ENCODE results near the gene KRTAP4-5.
"Not testable (repeated sequence)": the region's sequence is repeated elsewhere in the genome, so short reads cannot be mapped to it uniquely, and the experiment has no call there.

KRTAP4-5 gene

DNA sequence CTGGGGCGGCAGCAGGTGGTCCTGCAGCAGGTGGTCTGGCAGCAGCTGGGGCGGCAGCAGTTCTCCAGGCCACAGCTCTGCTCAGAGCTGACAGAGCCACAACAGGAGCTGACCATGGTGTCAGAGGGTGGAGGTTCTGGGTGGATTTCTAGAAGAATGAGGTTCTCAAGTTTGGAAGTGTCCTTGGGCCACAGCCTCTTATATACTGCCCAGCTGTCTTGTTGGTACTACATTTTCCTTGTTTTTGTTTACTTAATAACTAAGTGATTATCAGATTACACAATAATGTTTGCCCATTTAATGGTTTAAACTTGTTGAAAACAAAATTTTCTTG is at the start of gene KRTAP4-5:
Gene KRTAP4-5, minus strand, starts transcription at position 174 of the 334 bp plus-strand sequence. Its CDS starts 58 bp downstream, at position 116.
- DNase-seq, result no peak

DNA sequence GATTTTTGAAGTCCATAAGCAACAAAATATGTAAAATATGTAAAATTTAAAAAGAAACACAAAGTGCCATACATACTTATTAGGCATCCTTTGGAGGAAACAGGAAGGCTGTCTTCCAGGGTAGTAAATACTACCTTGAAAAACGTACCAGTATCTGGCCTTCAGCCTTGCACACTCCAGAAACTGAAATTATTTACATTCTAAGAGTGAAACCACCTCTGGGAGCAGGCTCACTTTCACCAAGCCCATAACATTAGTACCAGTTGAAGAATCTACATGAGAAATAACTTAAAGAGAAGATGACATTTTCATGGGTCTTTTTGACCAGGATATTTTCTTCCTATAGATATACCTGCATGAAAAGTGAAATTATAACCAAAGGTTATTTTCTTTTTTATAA is 46.4 kb upstream of the KRTAP4-5 start:
- DNase-seq, result no peak

DNA sequence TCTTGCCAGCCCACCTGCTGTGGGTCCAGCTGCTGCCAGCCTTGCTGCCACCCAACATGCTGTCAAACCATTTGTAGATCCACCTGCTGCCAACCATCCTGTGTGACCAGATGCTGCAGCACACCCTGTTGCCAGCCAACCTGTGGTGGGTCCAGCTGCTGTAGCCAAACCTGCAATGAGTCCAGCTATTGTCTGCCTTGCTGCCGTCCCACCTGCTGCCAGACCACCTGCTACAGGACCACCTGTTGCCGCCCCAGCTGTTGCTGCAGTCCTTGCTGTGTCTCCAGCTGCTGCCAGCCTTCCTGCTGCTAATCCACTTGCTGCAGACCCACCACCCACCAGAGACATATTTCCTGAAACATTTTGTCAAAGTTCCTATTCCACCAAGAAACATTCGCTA is 40.7 kb upstream of the KRTAP4-5 start:
- DNase-seq, result no peak

GRCh38 chr17:41189837-41190318 is 40.3 kb upstream of the KRTAP4-5 start, which contains the start of gene KRTAP9-1:
KRTAP9-1 (plus strand) TSS chr17:41189887; CDS start chr17:41189887, 0 bp downstream.
- not testable (repeated sequence) for DNase-seq

GRCh38 chr17:41186872-41187271 is 37.2 kb upstream of the KRTAP4-5 start:
- no peak for DNase-seq

DNA sequence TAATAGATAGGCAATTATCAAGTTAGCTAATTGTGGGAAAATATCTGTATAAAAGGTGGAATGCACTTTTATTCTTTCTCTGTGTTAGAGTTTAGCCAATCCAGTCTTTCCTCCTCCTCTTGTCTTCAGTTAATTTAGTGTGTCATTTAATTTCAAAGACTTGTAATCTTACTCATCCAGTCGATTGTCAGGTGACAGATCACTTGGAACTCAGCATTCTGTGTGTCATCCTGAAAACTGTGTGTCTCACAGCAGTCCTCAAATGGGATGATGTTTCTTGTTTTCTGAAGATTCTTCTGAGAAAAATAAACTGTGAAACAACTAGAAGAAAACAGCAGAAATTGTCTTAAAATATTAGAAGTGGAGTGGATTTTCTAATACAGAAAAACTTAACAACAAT is 35.4 kb upstream of the KRTAP4-5 start:
- no peak for DNase-seq

DNA sequence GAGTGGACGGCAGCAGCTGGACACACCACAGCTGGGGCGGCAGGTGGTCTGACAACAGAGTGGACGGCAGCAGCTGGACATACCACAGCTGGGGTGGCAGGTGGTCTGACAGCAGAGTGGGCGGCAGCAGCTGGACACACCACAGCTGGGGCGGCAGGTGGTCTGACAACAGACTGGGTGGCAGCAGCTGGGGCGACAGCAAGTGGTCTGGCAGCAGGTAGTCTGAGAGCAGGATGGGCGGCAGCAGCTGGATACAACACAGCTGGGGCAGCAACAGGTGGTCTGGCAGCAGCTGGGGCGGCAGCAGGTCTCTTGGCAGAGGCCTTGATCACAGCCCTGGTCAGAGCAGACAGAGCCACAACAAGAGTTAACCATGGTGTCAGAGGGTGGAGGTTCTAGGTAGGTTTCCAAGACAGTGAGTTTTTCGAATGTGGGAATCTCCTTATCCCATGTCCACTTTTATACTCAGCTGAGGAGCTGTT is 34.9 kb upstream of the KRTAP4-5 start, which contains the start of gene KRTAP4-1:
Gene KRTAP4-1, minus strand, starts transcription at position 432 of the 482 bp plus-strand sequence. Its CDS starts 57 bp downstream, at position 375.
- DNase-seq, result no peak

DNA sequence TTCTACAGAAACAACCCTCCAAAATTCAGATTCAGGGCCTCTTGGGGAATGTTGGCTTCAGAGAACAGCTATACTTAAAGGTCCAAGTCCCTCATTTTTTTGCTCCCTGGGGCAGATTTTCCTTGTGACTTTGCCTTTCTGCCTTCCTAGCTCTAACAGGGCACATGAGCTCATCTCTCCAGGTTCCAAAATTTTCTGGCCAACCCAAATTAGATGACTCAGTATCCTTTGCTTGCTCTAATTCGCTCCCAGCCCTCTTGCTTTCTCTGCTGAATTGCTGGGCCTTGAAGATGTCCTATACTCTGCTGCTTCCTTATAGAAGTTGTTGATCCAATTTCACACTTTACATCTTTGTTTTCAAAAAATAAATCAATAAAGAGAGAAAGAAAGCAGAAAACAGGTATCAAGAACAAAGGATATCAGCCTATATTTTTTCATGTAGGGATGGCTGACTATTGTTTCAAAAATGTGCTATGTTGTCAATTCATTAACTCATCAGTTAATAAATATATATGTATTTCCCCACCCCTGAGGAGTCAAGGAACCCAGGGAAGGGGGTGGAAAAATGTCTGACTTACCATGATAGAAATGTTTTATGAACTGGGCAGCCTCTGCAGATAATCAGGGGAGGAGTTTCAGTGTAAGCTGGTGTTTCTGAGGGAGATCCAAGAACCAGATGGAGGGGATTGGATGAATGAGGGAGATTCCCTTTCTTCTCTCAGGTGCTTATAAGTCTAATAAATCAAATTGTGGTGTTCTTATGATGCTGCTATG is 29.4 kb upstream of the KRTAP4-5 start:
- DNase-seq, result no peak

DNA sequence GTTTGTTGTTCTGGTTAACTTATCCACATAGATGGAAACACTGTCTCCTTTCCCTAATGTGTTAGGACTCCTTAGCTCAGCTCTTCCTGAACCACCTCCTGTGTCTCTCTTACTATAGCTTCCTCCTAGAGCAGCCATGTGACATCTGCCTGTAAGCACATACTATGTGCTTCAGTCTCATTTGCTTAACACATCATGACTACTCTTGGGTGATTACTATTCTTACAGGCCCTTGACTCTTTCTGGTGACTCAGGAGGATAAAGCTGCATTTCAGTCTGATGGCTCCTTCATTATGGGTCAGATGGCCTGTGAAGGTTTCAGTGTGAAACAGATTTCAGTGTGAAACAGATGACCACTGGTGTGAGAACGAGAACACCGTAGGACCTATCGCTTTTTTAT is 28.7 kb upstream of the KRTAP4-5 start:
- DNase-seq, result no peak

DNA sequence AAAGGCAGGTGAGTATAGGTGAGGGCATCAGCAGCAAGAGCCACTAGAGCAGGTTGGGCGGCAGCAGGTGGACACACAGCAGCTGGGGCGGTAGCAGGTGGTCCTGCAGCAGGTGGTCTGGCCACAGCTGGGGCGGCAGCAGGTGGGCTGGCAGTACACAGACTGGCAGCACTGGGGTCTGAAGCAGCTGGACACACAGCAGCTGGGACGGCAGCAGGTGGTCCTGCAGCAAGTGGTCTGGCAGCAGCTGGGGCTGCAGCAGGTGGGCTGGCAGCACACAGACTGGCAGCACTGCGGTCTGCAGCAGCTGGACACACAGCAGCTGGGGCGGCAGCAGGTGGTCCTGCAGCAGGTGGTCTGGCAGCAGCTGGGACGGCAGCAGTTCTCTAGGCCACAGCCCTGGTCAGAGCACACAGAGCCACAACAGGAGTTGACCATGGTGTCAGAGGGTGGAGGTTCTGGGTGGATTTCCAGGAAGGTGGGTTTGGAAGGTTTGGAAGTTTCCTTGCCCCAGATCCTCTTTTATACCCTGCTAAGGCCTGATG is 28.2 kb upstream of the KRTAP4-5 start, which contains the start of gene KRTAP4-2:
Gene KRTAP4-2, minus strand, starts transcription at position 495 of the 545 bp plus-strand sequence. Its CDS starts 57 bp downstream, at position 438.
- no peak for DNase-seq

DNA sequence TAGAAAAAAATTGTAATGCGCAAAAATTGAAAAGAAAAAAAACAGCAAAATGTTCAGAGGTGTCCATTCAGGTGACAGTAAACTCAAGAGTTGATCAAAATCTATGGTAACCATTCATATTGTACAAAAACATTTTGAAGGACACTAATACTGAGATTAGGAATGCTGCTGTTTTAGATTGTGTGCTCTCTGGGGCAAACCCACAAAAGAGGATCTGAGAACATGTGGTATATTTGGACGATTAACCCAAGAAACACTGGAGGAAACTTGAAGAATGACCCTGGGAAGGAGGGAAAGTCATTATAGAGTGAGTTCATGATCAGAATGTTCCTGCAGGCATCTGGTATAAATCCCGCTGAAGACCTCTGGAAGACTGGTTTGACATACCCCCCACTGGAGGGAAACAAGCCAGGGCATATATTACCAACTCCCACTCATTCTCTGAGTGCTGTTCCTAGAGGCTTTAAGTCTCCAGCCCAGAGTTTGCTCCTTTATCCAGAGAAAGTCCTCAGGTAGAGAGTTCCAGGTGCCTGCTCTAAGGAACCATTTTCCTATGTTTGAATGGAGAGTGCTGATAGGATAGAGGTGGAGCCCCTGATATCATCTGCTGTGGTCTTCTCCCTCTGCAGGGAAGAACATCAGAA is 27.2 kb upstream of the KRTAP4-5 start:
- no peak for DNase-seq

DNA sequence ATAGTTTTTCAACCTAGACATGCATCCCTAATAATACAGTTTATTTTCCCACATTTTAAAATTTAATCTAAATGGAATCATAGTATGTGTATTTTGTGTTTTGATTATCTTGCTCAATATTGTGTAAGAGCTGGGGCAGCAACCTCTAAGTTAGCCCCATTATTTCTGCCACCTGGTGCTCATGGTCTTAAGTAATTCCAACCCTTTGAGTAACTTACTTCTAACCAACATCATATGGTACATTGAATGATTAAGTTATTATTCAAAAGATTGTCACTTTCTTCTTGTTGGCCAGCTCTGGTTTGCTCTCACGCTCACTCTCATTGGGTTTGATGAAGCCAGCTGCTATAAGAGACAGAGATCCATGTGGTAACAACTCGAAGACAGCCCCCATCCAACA is 22.3 kb upstream of the KRTAP4-5 start:
- DNase-seq, result no peak

DNA sequence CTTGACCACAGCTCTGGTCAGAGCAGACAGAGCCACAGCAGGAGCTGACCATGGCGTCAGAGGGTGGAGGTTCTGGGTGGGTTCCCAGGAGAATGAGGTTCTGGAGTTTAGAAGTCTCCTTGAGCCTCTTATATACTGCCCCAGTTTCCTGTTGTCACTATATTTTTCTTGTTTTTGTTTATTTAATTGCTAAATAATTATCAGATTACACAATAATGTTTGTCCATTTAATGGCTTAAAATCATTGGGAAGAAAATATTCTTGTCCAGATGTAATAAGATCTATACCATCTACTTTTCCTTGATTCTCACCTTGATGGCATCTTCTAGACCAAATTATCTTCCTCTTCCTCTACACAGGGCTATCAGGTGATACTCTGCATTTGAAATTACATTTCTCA is 18.5 kb upstream of the KRTAP4-5 start, which contains the start of gene KRTAP4-3:
Gene KRTAP4-3, minus strand, starts transcription at position 101 of the 400 bp plus-strand sequence. Its CDS starts 49 bp downstream, at position 52.
- no peak for DNase-seq

- DNase-seq, result no peak
These were observed 17.9 kb upstream of the KRTAP4-5 start for GRCh38 chr17:41167561-41167960.

DNA sequence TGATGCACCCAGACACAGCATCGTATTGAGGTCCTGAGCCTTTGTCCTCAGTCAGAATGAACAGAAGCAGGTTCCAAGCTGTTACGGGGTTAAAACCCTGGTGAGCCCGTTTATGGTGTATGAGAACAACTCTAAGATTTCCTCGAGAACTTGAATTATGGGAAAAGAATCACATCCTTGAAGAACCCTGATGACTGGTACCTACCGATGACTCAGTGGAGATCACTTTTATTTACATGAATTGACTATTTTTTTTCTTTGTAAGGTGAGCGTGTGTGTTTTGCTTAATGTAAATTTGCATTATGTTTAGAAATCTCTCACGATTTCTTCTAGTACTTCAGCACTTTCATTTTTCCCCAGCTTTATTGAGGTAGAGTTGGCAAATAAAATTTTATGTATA is 14.2 kb upstream of the KRTAP4-5 start:
- DNase-seq, result no peak

DNA sequence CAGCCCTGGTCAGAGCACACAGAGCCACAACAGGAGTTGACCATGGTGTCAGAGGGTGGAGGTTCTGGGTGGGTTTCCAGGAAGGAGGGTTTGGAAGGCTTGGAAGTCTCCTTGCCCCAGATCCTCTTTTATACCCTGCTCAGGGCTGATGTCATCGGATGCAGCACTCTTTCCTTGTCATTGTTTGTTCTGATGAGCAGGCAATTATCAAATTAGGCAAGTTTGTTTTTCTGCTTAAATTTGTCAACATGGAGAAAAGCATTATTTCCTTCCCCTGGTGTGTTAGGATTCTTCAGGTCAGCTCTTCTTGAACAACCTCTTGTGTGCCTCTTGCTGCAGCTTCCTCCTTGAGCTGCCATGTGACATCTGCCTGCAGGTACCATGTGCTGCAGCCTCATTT is 11.0 kb upstream of the KRTAP4-5 start, which contains the start of gene KRTAP4-4:
Gene KRTAP4-4, minus strand, starts transcription at position 101 of the 400 bp plus-strand sequence. Its CDS starts 57 bp downstream, at position 44.
- no peak for DNase-seq

DNA sequence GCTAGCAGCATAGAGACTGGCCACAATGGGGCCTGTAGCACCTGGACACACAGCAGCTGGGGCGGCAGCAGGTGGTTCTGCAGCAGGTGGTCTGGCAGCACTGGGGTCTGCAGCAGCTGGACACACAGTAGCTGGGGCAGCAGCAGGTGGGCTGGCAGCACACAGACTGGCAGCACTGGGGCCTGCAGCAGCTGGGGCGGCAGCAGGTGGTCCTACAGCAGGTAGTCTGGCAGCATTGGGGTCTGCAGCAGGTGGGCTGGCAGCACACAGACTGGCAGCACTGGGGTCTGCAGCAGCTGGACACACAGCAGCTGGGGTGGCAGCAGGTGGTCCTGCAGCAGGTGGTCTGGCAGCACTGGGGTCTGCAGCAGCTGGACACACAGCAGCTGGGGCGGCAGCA is 10.6 kb upstream of the KRTAP4-5 start:
- DNase-seq, result not testable (repeated sequence)

GRCh38 chr17:41153856-41154255 is 4.2 kb upstream of the KRTAP4-5 start:
- DNase-seq, result no peak

DNA sequence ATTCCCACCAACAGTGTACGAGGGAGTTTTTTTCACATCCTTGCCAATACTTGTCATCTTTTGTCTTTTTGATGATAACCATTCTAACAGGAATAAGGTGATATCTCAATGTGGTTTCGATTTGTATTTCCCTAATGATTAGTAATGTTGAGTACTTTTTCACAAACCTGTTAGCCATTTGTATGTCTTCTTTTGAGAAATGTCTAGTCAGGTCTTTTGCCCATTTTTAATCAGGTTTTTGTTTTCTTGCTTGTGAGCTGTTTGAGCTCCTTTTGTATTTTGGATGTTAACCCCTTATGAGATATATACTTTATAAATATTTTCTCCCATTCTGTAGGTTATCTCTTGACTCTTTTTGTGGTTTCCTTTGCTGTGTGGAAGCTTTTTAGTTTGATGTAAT is 1.9 kb upstream of the KRTAP4-5 start:
- DNase-seq, result no peak

GRCh38 chr17:41150026-41150425 is 401 bp upstream of the KRTAP4-5 start:
- DNase-seq, result no peak

DNA sequence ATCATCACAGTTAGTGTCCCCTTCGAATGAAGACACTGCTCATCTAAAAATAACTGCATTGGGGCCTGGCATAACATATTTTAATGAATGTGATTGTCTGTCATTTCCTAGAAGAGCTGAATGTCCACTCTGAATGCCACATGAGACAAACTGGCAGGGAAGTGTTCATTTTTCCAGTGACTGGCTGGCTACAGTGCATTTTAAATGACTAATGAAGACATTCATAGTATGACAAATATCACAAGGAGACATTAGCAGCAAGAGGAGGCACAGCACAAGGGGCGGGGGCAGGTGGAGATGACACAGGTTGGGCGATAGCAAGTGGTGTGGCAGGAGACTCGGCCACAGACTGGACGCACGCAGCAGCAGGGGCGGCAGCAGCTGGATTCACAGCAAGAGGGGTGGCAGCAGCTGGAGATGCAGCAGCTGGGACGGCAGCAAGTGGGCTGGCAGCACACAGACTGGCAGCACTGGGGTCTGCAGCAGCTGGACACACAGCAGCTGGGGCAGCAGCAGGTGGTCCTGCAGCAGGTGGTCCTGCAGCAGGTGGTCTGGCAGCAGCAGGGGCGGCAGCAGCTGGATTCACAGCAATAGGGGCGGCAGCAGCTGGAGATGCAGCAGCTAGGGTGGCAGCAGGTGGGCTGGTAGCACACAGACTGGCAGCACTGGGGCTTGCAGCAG is 514 bp downstream of the KRTAP4-5 start:
- not testable (repeated sequence) for DNase-seq

DNA sequence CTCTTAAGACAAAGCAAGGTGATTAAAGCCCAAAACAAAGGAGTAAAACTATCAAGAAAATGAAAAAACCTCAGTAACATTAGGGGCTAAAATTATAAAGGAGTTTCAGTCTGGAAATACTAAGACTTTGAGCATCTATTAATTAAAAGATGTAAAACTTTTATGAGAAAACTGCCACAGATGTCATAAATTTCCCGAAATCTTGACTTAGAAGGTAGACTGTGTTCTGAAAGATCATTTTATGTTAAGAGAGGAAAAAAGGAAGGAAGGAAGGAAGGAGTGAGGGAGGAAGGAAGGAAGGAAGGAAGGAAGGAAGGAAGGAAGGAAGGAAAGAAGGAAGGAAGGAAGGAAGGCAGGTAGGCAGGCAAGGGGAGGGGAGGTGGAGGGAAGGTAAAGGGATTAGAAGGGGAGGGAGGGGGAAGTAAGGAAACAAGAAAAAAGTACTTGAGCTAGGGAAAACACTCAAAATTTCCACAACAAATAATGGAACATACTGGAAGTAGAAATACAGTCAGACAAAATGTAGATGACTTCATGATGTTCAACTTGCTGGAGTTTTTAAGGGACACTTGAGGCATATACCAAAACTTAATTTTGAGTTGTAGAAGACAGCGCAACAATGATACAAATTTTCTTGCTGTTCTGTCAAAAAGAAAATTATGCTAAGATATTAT is 2.0 kb downstream of the KRTAP4-5 start:
- no peak for DNase-seq

Data from CD4-positive, alpha-beta T cell treated with Interleukin-17A for 1 hour (primary cell).